ENCODE data around the gene SUMO2. TPM values are rescaled to one million over a fixed set of nuclear protein-coding genes. Genes with fewer than 3 reads are reported as not detected.

SUMO2 gene
- total and polyA plus RNA-seq, 2 of the 8 experiments (the other 6 are each of a cell fraction or from before 2014, with no cell fraction given) = 184 to 779 TPM

DNA sequence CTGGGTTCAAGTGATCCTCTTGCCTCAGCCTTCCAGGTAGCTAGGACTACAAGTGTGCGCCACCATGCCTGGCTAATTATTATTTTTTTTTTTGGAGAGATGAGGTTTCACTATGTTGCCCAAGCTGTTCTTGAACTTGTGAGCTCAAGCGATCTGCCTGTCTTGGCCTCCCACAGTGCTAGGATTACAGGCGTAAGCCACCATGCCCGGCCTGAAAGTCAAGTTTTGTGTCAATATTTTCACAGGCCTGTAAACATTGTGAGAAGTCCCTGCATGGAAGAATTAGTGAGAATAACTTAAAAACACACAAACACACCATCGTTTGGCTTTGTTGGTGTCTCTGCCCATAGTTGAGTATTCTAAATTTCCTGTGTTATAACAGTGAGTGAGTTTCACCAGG, 45.0 kb upstream of the SUMO2 start:
- Histone ChIP-seq H2BK5ac (ENCODE audit: low read depth, low read length) (no peak overlapping the region), H3K18ac (ENCODE audit: extremely low read depth, low read length) (no peak overlapping the region), H2BK120ac (replicated peaks; ENCODE audit: low read depth, low read length) (no peak overlapping the region), H3K79me2 (ENCODE audit: control insufficient read depth in 1 of 2, insufficient read depth in 2 of 2, low read length in 2 of 2) (no peaks in the 10 kb centered on the region), H2BK12ac (ENCODE audit: low read depth, low read length) (no peak overlapping the region), H2BK20ac (ENCODE audit: low read length) (no peak overlapping the region), H3K27me3 (replicated peaks in 1 of 4; ENCODE audit: control insufficient read depth in 3 of 4, extremely low read depth in 1 of 4, insufficient read depth in 3 of 4, low read length in 3 of 4) (no peaks in the 10 kb centered on the region), H3K9me3 (ENCODE audit: insufficient read depth in 2 of 2, low read depth in 1 of 2, low read length in 1 of 2) (no peaks in the 10 kb centered on the region), H3K4ac (replicated peaks; ENCODE audit: insufficient read length, low read depth, low read length) (no peak overlapping the region), H3K23me2 (ENCODE audit: low read depth, low read length) (no peaks in the 10 kb centered on the region), H3K4me1 (replicated peaks in 1 of 4; ENCODE audit: control insufficient read depth in 3 of 4, insufficient read depth in 4 of 4, low read length in 3 of 4) (no peaks in the 10 kb centered on the region), H2BK15ac (ENCODE audit: low read length) (no peak overlapping the region), H3K4me2 (ENCODE audit: insufficient read depth in 1 of 2, low read depth in 2 of 2, low read length in 2 of 2) (no peak overlapping the region), H2AK5ac (ENCODE audit: low read depth, low read length) (no peak overlapping the region), H3K79me1 (ENCODE audit: low read depth, low read length) (no peaks in the 10 kb centered on the region), H4K8ac (ENCODE audit: extremely low read depth, insufficient read depth, low read length) (no peak overlapping the region), H3K56ac (replicated peaks; ENCODE audit: insufficient read length, low read depth, low read length) (no peak overlapping the region), H3K4me3 (ENCODE audit: extremely low read depth in 1 of 4, insufficient read depth in 2 of 4, low read depth in 3 of 4, low read length in 4 of 4) (no peak overlapping the region), H4K5ac (ENCODE audit: insufficient read length, low read depth, low read length) (no peak overlapping the region), H2AFZ (ENCODE audit: low read length) (no peak overlapping the region), H4K20me1 (replicated peaks in 1 of 2; ENCODE audit: control insufficient read depth in 1 of 2, insufficient read depth in 2 of 2, low read length in 2 of 2) (peaks cover 0 to 12% of the 10 kb centered on the region in 2 experiments), H3K36me3 (ENCODE audit: control insufficient read depth in 2 of 4, insufficient read depth in 4 of 4, low read length in 3 of 4) (peaks cover 19 to 73% (median 56%) of the 10 kb centered on the region in 4 experiments), H3K9ac (replicated peaks in 1 of 4; ENCODE audit: extremely low read depth in 1 of 4, low read depth in 3 of 4, low read length in 3 of 4) (no peak overlapping the region), H3K14ac (ENCODE audit: insufficient read length) (no peak overlapping the region), H3K27ac (ENCODE audit: low read depth, low read length) (no peak overlapping the region), H3K23ac (ENCODE audit: insufficient read length) (no peak overlapping the region), H4K91ac (replicated peaks; ENCODE audit: insufficient read length, low read length) (no peak overlapping the region)
- ChIA-PET POLR2A (ENCODE audit: partially characterized antibody) (interaction anchor here (1.1 to 2.4 kb wide), 6 partner anchors 10 to 73 kb away, joined by 3 to 17 read pairs (median 8); partner anchors contain the start of genes JPT1 and NUP85), CTCF (ENCODE audit: partially characterized antibody) (interaction anchor here (0.7 to 6.9 kb wide), 5 partner anchors 8 to 56 kb away, joined by 3 to 84 read pairs (median 3); partner anchors contain the start of gene MIF4GD)
- FAIRE-seq (no peak), DNase-seq (ENCODE audit: low read depth in 1 of 2, low spot score in 2 of 2) (no peak)
- TF ChIP-seq CBX5 (IDR thresholded peaks at IDR 0.05; ENCODE audit: low read depth, low read length) = no peak
- TF ChIP-seq KDM5A (IDR thresholded peaks at IDR 0.05; ENCODE audit: low read length) = no peak
- no peak for TF ChIP-seq KDM1A (IDR thresholded peaks at IDR 0.05; ENCODE audit: borderline replicate concordance, low read length)
- TF ChIP-seq SP2 (IDR thresholded peaks at IDR 0.05; ENCODE audit: low read length) = no peak
- no peak for TF ChIP-seq GABPA (IDR thresholded peaks at IDR 0.05; ENCODE audit: borderline replicate concordance, insufficient read depth, low read length)
- no peak for TF ChIP-seq RBBP5 (IDR thresholded peaks at IDR 0.05; ENCODE audit: borderline replicate concordance, low read depth, low read length)
- TF ChIP-seq POLR2A (IDR thresholded peaks at IDR 0.05; ENCODE audit: control extremely low read depth in 1 of 2, low read depth in 2 of 2, low read length in 2 of 2) = no peak
- no peak for TF ChIP-seq EP300 (IDR thresholded peaks at IDR 0.05; ENCODE audit: borderline replicate concordance in 1 of 2, low read depth in 2 of 2, low read length in 2 of 2)
- no peak for TF ChIP-seq TEAD4 (IDR thresholded peaks at IDR 0.05; ENCODE audit: low read depth, low read length)
- TF ChIP-seq, protein P1, sequence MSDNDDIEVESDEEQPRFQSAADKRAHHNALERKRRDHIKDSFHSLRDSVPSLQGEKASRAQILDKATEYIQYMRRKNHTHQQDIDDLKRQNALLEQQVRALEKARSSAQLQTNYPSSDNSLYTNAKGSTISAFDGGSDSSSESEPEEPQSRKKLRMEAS (IDR thresholded peaks at IDR 0.05) = no peak
- TF ChIP-seq MAFK (IDR thresholded peaks at IDR 0.05; ENCODE audit: low read depth, low read length) = no peak
- TF ChIP-seq POLR2AphosphoS5 (IDR thresholded peaks at IDR 0.05; ENCODE audit: low read depth, low read length) = no peak
- TF ChIP-seq SRF (IDR thresholded peaks at IDR 0.05; ENCODE audit: low read depth, low read length) = no peak
- TF ChIP-seq CHD1 (IDR thresholded peaks at IDR 0.05; ENCODE audit: low read depth, low read length) = no peak
- 91% methylated on average over 5 of the region's 5 CpGs; no CpG with 5 or more reads in 1 of the 2 experiments for WGBS, 2 experiments (ENCODE audit: extremely low coverage in 1 of 2, insufficient coverage in 1 of 2, insufficient read length in 1 of 2, insufficient replicate concordance in 2 of 2, low coverage in 1 of 2, low lambda C conversion rate in 2 of 2, missing lambda C conversion rate in 1 of 2)

Measured in H1 (cell line).